DND-41 (cell line): Measurements from ENCODE around the gene TCF12.

ENCODE experiments used
- ATAC-seq: fragments of 200-7000 bp; cut with Tn5 transposase; 3 replicates; pipeline ENCODE4 v1.9.1; 2021; ENCODE audit warnings: low read depth; ENCODE audit not compliant: insufficient read depth
- DNase-seq: peaks from one replicate; pipeline ENCODE4 v3.0.0-alpha.2; 2020
- H2AFZ ChIP-seq: 2 replicates; pipeline ENCODE4 v1.6.0; 2012; ENCODE audit warnings: low read depth, low read length
- H3K27ac ChIP-seq: 2 replicates; pipeline ENCODE4 v1.5.1; 2012; ENCODE audit warnings: low read length, inconsistent platforms
- H3K27me3 ChIP-seq: fragments of 200-600 bp; sonication (generic); 2 replicates; pipeline ENCODE4 v1.6.0; 2012; ENCODE audit warnings: low read length, mild to moderate bottlenecking, inconsistent platforms; ENCODE audit not compliant: insufficient read depth, poor library complexity
- H3K36me3 ChIP-seq: 2 replicates; pipeline ENCODE4 v1.5.1; 2012; ENCODE audit warnings: low read length, inconsistent platforms; ENCODE audit not compliant: insufficient read depth
- H3K4me1 ChIP-seq: 2 replicates; pipeline ENCODE4 v1.5.1; 2012; ENCODE audit warnings: mild to moderate bottlenecking, low read length; ENCODE audit not compliant: insufficient read depth
- H3K4me2 ChIP-seq: 2 replicates; pipeline ENCODE4 v1.6.0; 2012; ENCODE audit warnings: mild to moderate bottlenecking, moderate library complexity, low read length, inconsistent platforms; ENCODE audit not compliant: insufficient read depth
- H3K4me3 ChIP-seq, 2 experiments: fragments of 200-600 bp in 1 of 2; shearing (Covaris generic) in 1 of 2; 2 replicates each; pipeline ENCODE4 v1.5.1; 2012 to 2016; ENCODE audit warnings: inconsistent platforms in 2 of 2, low read length in 2 of 2, mild to moderate bottlenecking in 2 of 2, low read depth in 1 of 2, moderate library complexity in 1 of 2
- H3K79me2 ChIP-seq: 2 replicates; pipeline ENCODE4 v1.6.0; 2012; ENCODE audit warnings: low read length, inconsistent platforms; ENCODE audit not compliant: insufficient read depth
- H3K9ac ChIP-seq: 2 replicates; pipeline ENCODE4 v1.6.0; 2012; ENCODE audit warnings: low read depth, mild to moderate bottlenecking, inconsistent platforms, low read length, moderate library complexity
- H3K9me3 ChIP-seq: 2 replicates; pipeline ENCODE4 v1.5.1; 2012; ENCODE audit warnings: low read length, moderate library complexity, mild to moderate bottlenecking, inconsistent platforms; ENCODE audit not compliant: insufficient read depth, severe bottlenecking
- H4K20me1 ChIP-seq: 2 replicates; pipeline ENCODE4 v1.6.0; 2012; ENCODE audit warnings: low read length; ENCODE audit not compliant: insufficient read depth
- CTCF ChIP-seq: IDR thresholded peaks from 2 replicates; pipeline ENCODE4 v1.5.1; 2012; ENCODE audit warnings: borderline replicate concordance, low read length, moderate library complexity, mild to moderate bottlenecking; ENCODE audit not compliant: poor library complexity, severe bottlenecking; ENCODE audit errors: extremely low read depth
- EZH2 ChIP-seq: IDR thresholded peaks from 3 replicates; pipeline ENCODE4 v1.6.1; 2012; ENCODE audit warnings: borderline replicate concordance, low read depth, mild to moderate bottlenecking, moderate library complexity, low read length, inconsistent platforms; ENCODE audit not compliant: severe bottlenecking

Gene TCF12

GRCh38 chr15:57196865-57197264, 278.4 kb downstream of the TCF12 start:
- no peak overlapping the region for H3K27ac ChIP-seq
- H3K4me3 ChIP-seq: no peak overlapping the region
- H3K9ac ChIP-seq: no peak overlapping the region
- H3K4me1 ChIP-seq: no peaks in the 10 kb centered on the region
- no peaks in the 10 kb centered on the region for H3K79me2 ChIP-seq
- no peaks in the 10 kb centered on the region for H3K9me3 ChIP-seq
- no peak overlapping the region for H2AFZ ChIP-seq
- TF ChIP-seq CTCF: no peak
- TF ChIP-seq EZH2: no peak
- DNase-seq (no peak), ATAC-seq (no peak)
- peaks cover 67% of the 10 kb centered on the region for H3K36me3 ChIP-seq
- 0 out of 2 replicates have a peak, but pooled peaks cover 3% of the 10 kb centered on the region for H4K20me1 ChIP-seq
- H3K27me3 ChIP-seq: no peaks in the 10 kb centered on the region
- H3K4me2 ChIP-seq: no peak overlapping the region

- no peak for DNase-seq
- no peak overlapping the region for H2AFZ ChIP-seq
- no peak overlapping the region for H3K4me2 ChIP-seq
- H3K9me3 ChIP-seq: no peaks in the 10 kb centered on the region
- H3K27ac ChIP-seq: no peak overlapping the region
- ATAC-seq: no peak
- H4K20me1 ChIP-seq: 0 out of 2 replicates have a peak, but pooled peaks cover 3% of the 10 kb centered on the region
- peaks cover 55% of the 10 kb centered on the region for H3K36me3 ChIP-seq
- H3K4me1 ChIP-seq: no peaks in the 10 kb centered on the region
- no peak overlapping the region for H3K9ac ChIP-seq
- no peak overlapping the region for H3K4me3 ChIP-seq
- TF ChIP-seq CTCF (no peak), EZH2 (no peak)
- no peaks in the 10 kb centered on the region for H3K27me3 ChIP-seq
- H3K79me2 ChIP-seq: no peaks in the 10 kb centered on the region
Observed at GRCh38 chr15:57198131-57198530, 279.7 kb downstream of the TCF12 start.

GRCh38 chr15:57198654-57199291, 280.3 kb downstream of the TCF12 start:
- no peak for ATAC-seq
- Histone ChIP-seq H3K36me3 (peaks cover 49% of the 10 kb centered on the region), H3K4me1 (no peaks in the 10 kb centered on the region), H2AFZ (no peak overlapping the region), H3K79me2 (peaks cover 4% of the 10 kb centered on the region; the same call in 1 of the 2 replicates), H4K20me1 (0 out of 2 replicates have a peak, but pooled peaks cover 3% of the 10 kb centered on the region), H3K9me3 (no peaks in the 10 kb centered on the region), H3K27ac (no peak overlapping the region), H3K9ac (no peak overlapping the region), H3K27me3 (no peaks in the 10 kb centered on the region), H3K4me2 (no peak overlapping the region), H3K4me3 (no peak overlapping the region)
- DNase-seq: no peak
- TF ChIP-seq CTCF (no peak), EZH2 (no peak)
